Hepatocyte (in vitro differentiated cells): ENCODE data around the gene TTC23. TPM values are rescaled to one million over a fixed set of nuclear protein-coding genes. Genes with fewer than 3 reads are reported as not detected.

Source experiments
- DNase-seq: peaks from one replicate; pipeline ENCODE4 v3.0.0-alpha.2; 2016; ENCODE audit warnings: low spot score
- H2AFZ ChIP-seq: fragments of 200-600 bp; sonication (generic); 2 replicates; pipeline ENCODE4 v1.6.0; 2016; ENCODE audit warnings: antibody characterized with exemption, mild to moderate bottlenecking
- H3K27ac ChIP-seq: fragments of 200-600 bp; sonication (generic); 2 replicates; pipeline ENCODE4 v1.5.1; 2016; ENCODE audit warnings: mild to moderate bottlenecking
- H3K27me3 ChIP-seq: fragments of 200-600 bp; sonication (generic); 2 replicates; pipeline ENCODE4 v1.6.1; 2016
- H3K36me3 ChIP-seq: fragments of 200-600 bp; sonication (generic); replicated peaks from 2 replicates; pipeline ENCODE4 v1.5.1; 2016; ENCODE audit warnings: low read depth; ENCODE audit not compliant: insufficient read depth
- H3K4me1 ChIP-seq: fragments of 200-600 bp; sonication (generic); 2 replicates; pipeline ENCODE4 v1.5.1; 2016; ENCODE audit warnings: mild to moderate bottlenecking, moderate library complexity; ENCODE audit not compliant: insufficient read depth
- H3K4me2 ChIP-seq: fragments of 200-600 bp; sonication (generic); 2 replicates; pipeline ENCODE4 v1.6.0; 2016
- H3K4me3 ChIP-seq: fragments of 200-600 bp; sonication (generic); 2 replicates; pipeline ENCODE4 v1.5.1; 2016; ENCODE audit warnings: mild to moderate bottlenecking
- H3K79me2 ChIP-seq: fragments of 200-600 bp; sonication (generic); 2 replicates; pipeline ENCODE4 v1.6.0; 2017; ENCODE audit warnings: mild to moderate bottlenecking
- H3K9me2 ChIP-seq: fragments of 200-600 bp; sonication (generic); replicated peaks from 2 replicates; pipeline ENCODE4 v1.6.0; 2017; ENCODE audit warnings: mild to moderate bottlenecking; ENCODE audit not compliant: insufficient read depth
- H3K9me3 ChIP-seq: fragments of 200-600 bp; sonication (generic); 2 replicates; pipeline ENCODE4 v1.5.1; 2016; ENCODE audit warnings: low read depth, mild to moderate bottlenecking
- H4K20me1 ChIP-seq: fragments of 200-600 bp; sonication (generic); 2 replicates; pipeline ENCODE4 v1.6.0; 2016; ENCODE audit warnings: mild to moderate bottlenecking; ENCODE audit not compliant: insufficient read depth, poor library complexity, severe bottlenecking
- CTCF ChIP-seq: fragments of 200-600 bp; sonication (generic); IDR thresholded peaks from 2 replicates; pipeline ENCODE4 v1.5.1; 2016; ENCODE audit warnings: antibody characterized with exemption, mild to moderate bottlenecking; ENCODE audit not compliant: poor library complexity
- EZH2 ChIP-seq: fragments of 200-600 bp; sonication (generic); IDR thresholded peaks from 2 replicates; pipeline ENCODE4 v1.6.1; 2016; ENCODE audit warnings: antibody characterized with exemption, mild to moderate bottlenecking, borderline replicate concordance
- EZH2phosphoT487 ChIP-seq: fragments of 200-600 bp; sonication (generic); IDR thresholded peaks from one replicate; pipeline ENCODE4 v1.6.1; 2018; ENCODE audit warnings: antibody characterized with exemption, mild to moderate bottlenecking, low read depth, moderate library complexity; ENCODE audit not compliant: unreplicated experiment, severe bottlenecking
- WGBS: methylation state at CpG from one replicate; pipeline ENCODE4 v1.1.6; 2016; ENCODE audit warnings: low lambda C conversion rate; ENCODE audit errors: missing lambda C conversion rate; 5-methylcytosine and 5-hydroxymethylcytosine counted together
- polyA plus RNA-seq: library from polyadenylated mRNA; unstranded; fragments of >200 nt; fragmentation: Nextera tagmentation; extraction: Ambion mirVana; gene quantifications from 2 replicates; pipeline ENCODE4 v1.2.1, GENCODE V29; 2016
- total RNA-seq: library from RNA; depleted of rRNA; stranded (reverse); fragments of >200 nt; gene quantifications from 2 replicates; pipeline ENCODE4 v1.2.3, GENCODE V29; 2014

The TTC23 gene
- total and polyA plus RNA-seq, 2 experiments from 2014 or later: 31.3 to 46.3 TPM

- no peak overlapping the region for H2AFZ ChIP-seq
- no peaks in the 10 kb centered on the region for H3K9me3 ChIP-seq
- H4K20me1 ChIP-seq: no peaks in the 10 kb centered on the region
- H3K27me3 ChIP-seq: peaks cover 13% of the 10 kb centered on the region
- H3K4me1 ChIP-seq: no peaks in the 10 kb centered on the region
- DNase-seq: no peak
- 95% methylated on average over 11 of the region's 11 CpGs for WGBS
- H3K27ac ChIP-seq: no peak overlapping the region
- no peak for TF ChIP-seq EZH2phosphoT487
- TF ChIP-seq CTCF: no peak
- no peak for TF ChIP-seq EZH2
- H3K36me3 ChIP-seq: no peaks in the 10 kb centered on the region
- no peak overlapping the region for H3K4me2 ChIP-seq
- H3K9me2 ChIP-seq: no peaks in the 10 kb centered on the region
- no peak overlapping the region for H3K4me3 ChIP-seq
- H3K79me2 ChIP-seq: no peaks in the 10 kb centered on the region
These were observed 153.0 kb downstream of the TTC23 start for GRCh38 chr15:99096173-99096893.

GRCh38 chr15:99095626-99096025, 153.8 kb downstream of the TTC23 start:
- H3K27me3 ChIP-seq: peaks cover 13% of the 10 kb centered on the region
- no peaks in the 10 kb centered on the region for H3K4me1 ChIP-seq
- H3K9me2 ChIP-seq: no peaks in the 10 kb centered on the region
- H3K79me2 ChIP-seq: no peaks in the 10 kb centered on the region
- WGBS: 58% methylated on average over 3 of the region's 3 CpGs
- H3K9me3 ChIP-seq: no peaks in the 10 kb centered on the region
- H3K27ac ChIP-seq: no peak overlapping the region
- TF ChIP-seq CTCF: no peak
- no peak for TF ChIP-seq EZH2
- TF ChIP-seq EZH2phosphoT487: no peak
- no peak overlapping the region for H3K4me3 ChIP-seq
- no peak overlapping the region for H3K4me2 ChIP-seq
- no peak overlapping the region for H2AFZ ChIP-seq
- no peaks in the 10 kb centered on the region for H3K36me3 ChIP-seq
- H4K20me1 ChIP-seq: no peaks in the 10 kb centered on the region
- DNase-seq: no peak

- WGBS: 94% methylated on average over 13 of the region's 13 CpGs
- Histone ChIP-seq H3K4me2 (no peak overlapping the region), H2AFZ (no peak overlapping the region), H4K20me1 (no peaks in the 10 kb centered on the region), H3K27me3 (no peaks in the 10 kb centered on the region), H3K27ac (no peak overlapping the region), H3K9me2 (no peaks in the 10 kb centered on the region), H3K9me3 (no peaks in the 10 kb centered on the region), H3K36me3 (no peaks in the 10 kb centered on the region), H3K79me2 (no peaks in the 10 kb centered on the region), H3K4me1 (no peaks in the 10 kb centered on the region), H3K4me3 (no peak overlapping the region)
- TF ChIP-seq CTCF (no peak), EZH2 (no peak), EZH2phosphoT487 (no peak)
- no peak for DNase-seq
These were observed 156.7 kb downstream of the TTC23 start for GRCh38 chr15:99092554-99093172.
